HK-2 (cell line): Measurements from ENCODE around the gene ANKRD66.
"Not testable (repeated sequence)": the region's sequence is repeated elsewhere in the genome, so short reads cannot be mapped to it uniquely, and the experiment has no call there.

ENCODE experiments used
- DNase-seq: peaks from one replicate; pipeline ENCODE4 v3.0.0-alpha.2; 2018; ENCODE audit not compliant: unreplicated experiment

ANKRD66 gene

DNA sequence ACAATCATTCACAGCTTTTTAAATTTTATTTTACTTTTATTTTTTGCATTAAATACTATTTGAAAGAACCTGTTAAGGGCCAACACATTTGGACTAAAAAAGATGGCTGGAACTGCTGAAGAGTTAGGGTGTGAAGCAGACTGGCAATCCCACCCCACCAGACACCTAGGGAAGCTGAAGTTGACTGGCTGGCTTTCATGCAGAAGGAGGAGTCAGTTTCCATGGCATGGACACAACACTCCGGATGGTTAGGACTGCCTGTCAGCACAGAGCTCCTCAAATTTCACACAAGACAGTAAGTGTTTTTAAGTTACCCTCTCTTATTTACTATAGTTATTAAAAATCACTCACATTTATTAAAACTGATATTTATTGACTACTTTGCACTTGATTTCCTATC lies at the start of gene ANKRD66:
Gene ANKRD66, plus strand, starts transcription at position 238 of the 400 bp plus-strand sequence. CDS start 5,016 bp downstream, outside the sequence.
- no peak for DNase-seq

DNA sequence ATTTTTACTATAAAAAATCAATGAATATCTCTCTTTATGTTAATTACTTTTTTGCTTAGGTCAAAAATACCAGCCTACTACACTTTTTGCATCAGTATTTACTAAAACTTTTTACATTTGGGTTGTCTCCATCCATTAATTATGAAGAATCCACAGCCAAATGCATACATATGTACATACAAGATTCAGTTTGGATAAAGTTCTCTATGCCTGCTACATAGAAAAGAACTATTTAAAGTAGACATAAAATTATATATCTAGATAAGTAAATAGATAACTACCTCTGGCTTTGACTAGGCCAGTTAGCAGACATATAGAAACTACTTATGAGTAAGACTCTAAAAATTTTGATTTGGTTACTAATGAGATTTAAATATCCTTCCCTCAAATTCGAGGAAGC lies 46.8 kb upstream of the ANKRD66 start:
- no peak for DNase-seq

DNA sequence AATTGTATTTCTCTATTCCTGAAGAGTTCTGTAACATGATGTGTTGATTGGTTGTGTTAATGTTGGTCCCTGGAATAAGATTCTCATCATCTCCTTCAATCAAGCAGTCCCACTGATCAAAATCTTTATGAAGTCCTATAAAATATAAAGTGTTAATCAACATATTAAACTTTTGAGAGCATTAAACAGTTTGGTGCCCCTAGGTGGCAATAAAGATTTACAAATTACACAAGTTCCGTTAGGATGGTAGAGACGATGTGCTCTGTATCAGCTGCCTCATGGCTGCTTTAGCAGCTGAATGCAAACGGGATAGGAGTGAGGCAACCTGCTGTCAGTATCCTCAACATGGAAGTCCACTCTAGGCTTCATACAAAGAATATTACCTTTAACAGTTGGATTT lies 42.2 kb upstream of the ANKRD66 start:
- no peak for DNase-seq

DNA sequence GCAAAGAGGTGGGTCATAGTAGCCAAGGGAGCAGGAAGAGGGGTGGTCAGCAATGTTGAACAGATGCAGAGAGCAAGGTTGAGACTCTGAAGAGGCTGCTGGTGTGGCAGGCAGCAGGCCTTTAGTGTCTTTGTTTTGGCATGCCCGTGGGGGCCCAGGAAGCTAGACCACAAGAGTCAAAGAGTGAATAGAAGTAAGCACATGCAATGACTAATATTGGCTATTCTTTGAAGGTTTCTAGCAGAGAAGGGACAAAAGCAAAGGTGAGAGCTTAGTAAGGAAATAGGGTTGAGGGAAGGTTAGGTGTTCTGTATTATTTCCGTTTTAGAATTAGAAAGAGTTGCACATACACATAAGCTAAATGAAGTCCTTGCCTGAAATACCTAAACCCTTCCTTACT lies 40.3 kb upstream of the ANKRD66 start:
- DNase-seq: no peak

DNA sequence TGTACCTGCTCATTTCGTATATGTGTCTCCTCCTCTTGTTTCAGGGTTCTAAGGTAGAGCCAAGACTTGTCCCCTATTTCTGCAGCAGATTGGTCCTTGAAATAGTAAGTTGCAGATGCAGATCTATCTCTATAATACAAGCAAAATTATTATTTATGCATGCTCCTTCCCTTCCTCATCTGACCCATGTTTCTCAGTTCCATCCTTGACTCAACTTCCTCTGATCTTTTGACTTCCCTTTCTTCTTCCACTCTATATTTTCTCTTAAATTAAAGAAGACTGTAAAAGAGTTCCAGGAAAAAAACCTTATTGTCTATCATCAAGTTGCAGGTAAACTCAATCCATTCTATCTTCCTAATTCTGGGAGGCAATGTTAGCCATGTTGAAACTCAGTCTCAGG lies 35.2 kb upstream of the ANKRD66 start:
- no peak for DNase-seq

DNA sequence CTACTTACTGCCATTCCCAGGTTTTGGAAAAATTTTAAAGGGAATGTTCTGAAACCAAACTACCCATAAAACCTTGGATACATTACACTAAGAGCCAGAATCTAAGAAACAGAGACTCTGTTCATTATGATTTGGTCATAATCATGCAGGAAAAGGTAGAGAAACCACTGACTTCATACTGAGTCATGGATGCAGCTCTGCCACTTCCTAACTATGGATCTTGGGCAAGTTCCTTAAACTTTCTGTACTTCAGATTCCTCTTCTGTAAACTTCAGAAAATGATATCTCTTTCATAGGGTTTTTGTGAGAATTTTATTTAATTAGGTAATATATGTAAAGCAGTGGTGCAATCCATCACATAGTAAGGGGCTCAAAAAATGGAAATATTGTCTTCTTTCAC lies 31.6 kb upstream of the ANKRD66 start:
- DNase-seq: no peak

DNA sequence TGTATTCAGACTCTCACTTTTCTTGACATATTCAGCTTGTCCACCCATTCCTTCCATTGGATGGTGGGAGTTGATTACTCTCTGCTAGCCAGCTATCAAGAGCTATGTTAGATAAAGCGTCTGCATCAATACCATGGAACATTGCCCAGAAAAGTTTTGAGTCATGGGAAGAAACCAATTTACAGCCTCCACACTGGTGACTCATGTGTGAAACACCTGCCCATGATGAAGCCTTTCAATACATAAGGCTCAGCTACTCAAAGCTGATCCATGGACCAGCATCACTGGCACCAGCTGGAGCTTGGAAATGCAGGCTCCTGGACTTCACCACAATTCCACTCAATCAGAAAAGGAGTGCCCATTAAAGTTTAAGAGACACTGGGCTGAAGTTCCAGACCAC lies 27.6 kb upstream of the ANKRD66 start:
- no peak for DNase-seq

DNA sequence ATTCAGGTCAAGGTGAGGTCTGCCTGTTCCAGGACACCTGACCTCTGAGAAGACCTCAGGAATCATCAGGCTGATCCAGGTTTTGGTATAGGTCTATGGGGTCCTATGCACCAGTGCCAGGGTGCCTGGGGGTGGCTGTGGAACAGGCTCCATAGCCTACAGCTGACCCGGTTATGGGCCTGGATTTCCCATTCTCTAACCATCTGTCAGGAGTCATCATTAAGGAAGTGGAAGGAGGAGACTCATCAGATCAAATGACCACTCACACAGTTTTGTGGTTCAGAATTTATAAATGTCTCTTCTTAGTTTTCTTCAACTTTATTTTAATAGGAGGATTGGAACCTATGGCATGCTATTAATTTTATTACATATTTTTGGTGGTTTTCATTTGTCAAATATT lies 26.3 kb upstream of the ANKRD66 start:
- no peak for DNase-seq

DNA sequence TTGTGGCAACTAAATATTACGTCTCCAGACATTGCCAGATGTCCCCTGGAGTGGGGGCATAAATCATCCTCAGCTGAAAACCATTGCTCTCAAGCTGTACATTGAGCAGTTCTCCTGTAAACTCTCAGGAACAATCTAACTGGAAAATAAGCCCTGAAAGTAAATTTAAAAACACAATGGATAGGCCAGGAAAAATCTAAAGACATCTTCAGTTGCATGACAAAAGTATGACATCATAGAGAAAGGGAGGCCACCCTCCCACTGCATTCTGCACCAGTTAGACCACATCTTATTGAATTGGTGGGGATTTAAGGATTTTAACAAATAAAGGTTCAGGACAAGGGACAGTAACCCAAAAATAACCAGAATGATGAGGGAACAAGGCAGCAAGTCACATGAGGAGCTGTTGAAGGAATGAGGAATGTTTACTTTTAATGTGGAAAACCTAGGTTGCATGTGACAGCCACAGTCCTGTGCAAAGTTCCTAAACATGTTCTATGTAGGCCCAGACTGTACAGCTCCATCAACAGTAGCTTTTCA lies 16.9 kb upstream of the ANKRD66 start:
- DNase-seq: no peak

DNA sequence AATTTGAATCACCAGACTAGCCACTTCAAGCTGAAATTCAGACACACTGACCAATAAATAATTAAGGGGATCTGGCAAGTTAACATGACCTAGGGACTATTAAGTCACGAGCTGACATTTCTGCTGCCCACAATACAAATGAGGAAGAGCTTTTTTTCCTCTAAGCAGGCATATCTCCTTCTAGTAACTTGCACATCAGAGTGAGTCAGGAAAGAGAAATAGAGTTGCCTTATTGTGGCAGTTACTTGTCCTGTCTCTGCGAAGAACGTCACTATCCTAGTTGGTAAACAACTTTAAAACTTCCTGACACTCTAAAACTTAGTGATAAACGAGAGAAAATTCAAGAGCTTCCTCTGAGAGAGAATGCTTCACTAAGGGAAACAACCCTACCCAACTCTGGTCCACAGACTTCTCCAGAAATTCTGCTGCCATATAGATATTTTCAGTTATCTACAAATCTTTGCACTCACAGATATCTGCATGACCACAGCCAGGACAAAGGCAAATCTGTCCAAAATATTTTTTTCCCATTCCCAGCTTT lies 15.7 kb upstream of the ANKRD66 start:
- no peak for DNase-seq

DNA sequence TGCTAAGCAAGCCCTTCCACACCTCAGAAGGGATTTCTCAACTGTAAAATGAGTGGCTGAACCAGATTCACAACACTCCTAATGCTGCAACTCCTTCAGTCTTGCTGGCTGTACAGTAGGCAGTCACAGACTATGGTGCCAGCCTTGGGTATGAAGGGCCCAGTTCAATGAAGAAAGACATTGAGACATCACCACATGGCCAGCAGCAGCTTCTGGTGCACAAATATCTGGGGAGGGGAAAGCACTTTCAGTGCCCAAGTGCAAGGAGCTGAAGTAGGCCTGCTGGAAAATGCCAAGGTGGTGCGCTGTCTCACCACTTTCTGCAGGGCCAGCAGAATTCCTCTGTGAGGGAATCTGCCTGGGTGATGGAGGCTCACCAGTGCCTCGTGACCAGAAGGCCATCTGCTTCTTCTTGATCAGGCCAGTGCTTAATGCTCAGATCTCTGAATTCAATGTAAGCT lies 13.4 kb upstream of the ANKRD66 start:
- no peak for DNase-seq

DNA sequence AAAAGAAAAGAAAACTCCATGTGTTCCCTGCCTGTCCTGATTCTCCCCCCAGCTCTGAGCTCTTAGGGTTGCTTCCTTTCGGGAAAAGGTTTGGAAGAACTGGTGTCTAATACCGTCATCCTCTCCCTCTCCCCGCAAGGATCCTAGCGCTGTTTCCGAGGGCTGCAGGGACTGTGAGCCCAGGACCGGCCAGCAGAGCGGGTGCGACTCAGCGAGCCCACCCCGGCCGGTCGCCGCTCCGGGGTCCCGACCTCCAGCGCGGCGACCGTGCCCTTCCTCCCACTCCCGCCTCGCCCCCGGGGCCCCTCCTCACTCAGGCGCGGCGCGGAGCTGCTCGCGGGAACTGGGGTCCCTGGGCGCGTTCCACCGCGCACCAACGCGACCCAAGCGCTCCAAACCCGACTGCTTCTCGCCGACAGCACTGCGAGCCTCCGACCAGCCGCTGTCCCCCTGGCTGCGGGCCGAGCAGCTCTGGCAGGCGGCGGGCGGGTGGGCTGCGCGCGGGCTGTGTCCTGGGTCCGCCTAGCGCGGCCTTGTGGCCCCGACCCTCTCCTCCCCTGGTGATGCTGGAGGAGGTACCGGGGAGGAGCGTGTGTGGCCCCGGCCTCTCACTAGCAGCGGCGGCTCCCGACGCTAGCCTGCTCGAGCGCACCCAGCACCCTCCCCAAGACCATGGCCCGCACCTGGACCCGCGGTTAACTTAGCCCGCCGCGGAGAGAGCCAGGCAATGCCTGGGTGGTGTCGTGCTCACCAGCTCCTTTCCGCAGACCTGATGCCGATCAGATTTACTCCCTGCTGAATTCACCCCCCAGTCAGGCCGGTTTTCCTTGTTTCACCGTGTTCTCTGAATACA lies 11.6 kb upstream of the ANKRD66 start, which contains the start of gene PLA2G7:
Gene PLA2G7, minus strand, starts transcription at position 509 of the 853 bp plus-strand sequence. CDS start 12,484 bp downstream, outside the sequence.
- DNase-seq: no peak

DNA sequence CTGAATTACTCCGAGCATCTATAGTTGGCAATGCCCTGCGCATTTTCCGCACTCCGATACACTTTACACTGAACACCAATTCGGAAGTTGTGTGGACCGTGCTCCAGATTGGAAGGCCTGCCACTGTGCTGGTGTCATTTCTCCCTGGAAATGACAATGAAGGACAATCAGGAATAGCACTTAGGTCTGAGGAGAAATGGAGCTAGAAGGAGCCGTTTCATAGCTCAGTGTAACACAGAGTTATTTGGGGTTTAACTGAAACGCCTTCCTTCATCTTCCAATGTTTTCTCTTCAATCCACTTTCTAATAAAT lies 11.1 kb upstream of the ANKRD66 start:
- no peak for DNase-seq

DNA sequence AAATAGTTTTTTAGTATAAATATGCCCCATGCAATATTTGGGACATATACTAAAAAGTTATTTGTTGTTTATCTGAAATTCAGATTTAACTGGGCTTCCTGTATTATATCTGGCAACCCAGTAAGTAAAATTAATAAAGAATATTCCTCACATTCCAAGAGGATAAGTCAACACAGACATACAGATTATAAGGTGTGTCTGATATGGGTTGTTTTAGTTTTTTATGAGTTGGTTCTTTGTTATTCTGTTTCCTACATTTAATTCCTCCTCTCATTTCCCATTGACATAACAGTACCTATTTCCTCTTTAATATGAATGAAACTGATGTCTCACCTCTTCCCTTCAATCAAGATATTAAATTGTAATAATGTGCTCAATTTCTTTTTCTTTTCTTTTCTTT lies 9.8 kb upstream of the ANKRD66 start:
- DNase-seq: no peak

DNA sequence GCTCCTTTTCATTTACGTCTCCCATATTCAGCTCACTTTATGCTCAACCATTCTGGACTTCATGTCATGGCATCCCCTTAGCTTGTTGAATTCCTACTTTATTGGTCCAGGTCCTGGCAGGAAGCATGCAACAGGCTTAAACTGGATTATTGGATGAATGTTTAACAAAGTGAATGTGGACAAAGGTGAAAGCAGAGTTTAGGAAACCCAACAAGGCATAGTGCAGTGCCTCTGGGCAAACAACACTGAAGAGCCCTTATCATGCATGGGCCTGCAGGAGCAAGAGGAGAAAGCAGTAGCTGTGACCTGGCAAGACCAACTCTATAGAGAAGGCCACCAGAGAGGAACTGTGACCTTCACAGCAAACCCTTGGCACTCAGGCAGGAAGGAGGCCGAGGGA lies 5.3 kb upstream of the ANKRD66 start:
- DNase-seq: no peak

DNA sequence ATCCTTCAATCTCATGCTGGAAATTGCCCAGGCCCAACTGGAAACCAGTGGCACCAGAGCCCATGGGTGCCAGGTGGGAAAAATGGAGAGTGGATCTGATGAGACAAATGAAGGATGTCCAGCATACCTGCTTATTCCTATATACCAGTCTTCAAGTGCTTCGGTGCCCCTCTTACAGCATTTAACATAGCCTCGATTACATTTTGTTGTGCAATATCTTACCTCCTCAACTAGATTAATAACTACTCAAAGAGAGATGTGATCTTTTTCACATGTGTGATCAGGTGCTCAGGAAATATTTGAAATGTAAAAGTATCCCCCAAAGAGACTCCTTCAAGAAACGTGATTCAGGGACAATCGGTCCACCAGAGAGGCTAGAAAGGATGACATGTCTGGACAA lies 4.8 kb upstream of the ANKRD66 start:
- no peak for DNase-seq

DNA sequence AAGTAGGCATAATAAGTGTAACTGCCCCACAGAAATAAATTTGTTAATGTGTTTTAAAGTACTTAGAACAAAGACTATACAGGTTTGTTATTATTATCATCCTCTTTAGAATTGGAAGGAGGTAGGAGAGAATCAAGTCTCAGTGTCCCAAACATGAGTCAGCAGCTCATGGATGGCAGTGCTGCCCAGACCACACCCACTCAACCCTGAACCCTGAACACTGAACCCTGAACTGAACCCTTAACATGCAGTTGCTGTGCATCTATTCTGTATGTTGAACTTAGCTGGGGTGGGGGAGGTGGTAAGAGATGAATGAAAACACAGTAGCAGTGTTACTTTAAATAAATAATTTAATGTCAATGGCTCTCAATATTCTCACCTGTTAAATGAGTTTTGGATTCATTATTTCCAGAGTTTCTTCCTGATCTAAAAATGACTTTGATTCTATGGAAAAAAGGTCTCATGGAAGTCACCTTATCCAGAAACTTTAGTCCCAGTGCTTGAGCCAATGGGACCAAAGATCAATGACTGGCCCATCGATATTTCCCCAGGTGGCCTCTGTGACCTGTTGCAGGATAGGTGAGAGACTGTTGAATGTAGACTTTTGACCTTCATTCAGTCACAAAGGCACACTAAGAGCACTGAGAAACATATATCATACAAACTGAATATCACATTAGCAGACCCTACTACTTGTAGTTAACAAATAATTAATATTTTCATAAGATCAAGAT lies 3.1 kb upstream of the ANKRD66 start:
- DNase-seq: no peak

DNA sequence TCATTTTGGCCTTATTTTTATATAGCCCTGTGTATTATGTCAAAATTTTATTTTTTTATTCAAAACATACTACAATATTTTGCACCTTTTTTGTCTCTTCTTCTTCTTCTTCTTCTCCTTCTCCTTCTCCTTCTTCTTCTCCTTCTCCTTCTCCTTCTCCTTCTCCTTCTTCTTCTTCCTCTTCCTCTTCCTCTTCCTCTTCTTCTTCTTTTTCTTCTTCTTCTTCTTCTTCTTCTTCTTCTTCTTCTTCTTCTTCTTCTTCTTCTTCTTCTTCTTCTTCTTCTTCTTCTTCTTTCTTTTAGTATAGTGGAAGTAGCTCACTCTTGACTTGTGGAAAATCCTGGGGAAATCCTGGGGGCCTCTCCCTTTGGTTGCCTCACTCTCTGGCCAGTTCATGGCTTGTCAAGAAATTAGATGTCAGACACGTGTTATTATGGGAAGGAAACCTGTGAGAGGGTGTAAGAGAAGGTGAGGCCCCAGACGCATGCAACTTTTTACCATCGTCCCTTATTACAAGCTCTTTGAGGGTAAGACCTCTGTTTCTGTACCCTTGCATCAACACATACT lies 2.5 kb upstream of the ANKRD66 start:
- not testable (repeated sequence) for DNase-seq

DNA sequence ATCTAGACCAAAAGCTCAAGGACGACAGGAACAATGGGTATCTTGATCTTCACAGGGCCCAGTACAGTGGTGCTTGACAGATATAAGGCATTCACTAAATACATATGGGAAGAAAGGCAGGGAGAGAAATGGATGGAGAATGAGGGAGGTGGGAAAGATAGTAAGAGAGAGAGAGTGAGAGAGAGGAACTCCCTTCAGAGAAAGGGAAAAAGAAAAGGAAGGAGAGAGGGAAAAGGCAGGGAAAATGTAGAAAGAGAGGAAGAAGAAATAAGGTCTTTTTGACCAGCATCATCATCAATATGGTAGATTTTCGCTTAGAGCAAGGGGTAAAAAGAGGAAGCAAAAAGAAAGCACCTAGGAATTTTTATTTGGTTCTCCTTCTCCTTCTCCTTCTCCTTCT lies 760 bp upstream of the ANKRD66 start:
- no peak for DNase-seq

DNA sequence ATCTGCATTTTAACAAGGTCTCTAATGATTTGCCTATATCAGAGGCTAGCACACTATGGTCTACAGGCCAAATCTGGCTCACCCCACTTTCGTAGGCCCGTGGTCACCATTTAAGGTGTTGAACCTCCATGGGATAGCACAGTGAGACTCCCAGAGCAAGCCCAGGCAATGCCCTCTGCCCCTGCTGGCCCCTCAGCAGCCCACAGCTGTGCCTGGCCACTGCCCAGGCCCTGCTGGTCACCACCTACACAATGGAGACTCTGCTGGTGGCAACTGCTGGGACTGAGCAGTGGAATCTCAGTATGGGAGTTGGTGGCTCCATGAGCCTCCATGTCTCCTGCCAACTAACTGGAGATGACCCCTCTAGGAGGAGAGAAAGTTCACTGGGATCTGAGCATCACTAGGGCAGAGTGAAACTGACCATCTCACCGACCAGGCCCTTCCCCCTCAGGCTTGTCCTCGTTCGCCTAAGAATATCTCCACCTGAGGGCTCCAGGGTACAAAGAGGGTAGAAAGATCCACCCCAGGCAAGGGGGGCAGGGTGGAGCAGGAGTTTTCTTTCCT lies 2.3 kb downstream of the ANKRD66 start:
- no peak for DNase-seq

DNA sequence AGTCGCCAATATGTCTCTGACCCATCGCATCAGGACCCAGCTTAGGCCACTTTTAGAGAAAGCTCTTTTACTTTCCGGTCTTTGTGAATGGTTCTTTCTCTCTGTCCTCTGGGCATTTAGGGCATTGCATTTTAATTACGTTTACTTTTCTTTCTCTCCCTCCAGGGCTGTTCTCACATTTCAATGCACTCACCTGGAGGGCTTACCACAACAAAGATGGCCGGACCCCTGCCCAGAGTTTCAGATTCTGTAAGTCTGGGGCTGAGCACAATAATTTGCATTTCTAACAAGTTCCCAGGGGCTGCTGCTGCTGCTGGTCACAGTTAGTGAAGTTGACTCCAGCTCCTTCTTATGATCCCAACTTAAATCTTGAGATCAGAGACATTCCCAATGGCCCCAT lies 3.0 kb downstream of the ANKRD66 start:
- DNase-seq: no peak

DNA sequence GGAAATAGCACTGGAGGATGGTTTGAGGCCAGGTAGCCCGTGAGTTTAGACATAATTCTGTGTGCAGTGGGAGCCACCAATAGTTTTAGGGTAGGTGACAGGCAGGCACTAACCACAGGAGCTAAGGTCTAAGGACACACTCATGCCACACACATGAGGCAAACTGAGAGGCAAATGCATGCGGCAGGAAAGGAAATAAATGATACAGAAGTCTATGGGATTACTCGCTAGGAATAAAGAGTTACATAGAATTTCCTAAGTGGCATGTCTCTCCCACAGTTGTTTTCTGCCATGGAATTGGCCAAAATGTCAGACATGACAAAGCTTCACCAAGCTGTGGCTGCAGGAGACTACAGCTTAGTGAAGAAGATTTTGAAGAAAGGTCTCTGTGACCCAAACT lies 4.9 kb downstream of the ANKRD66 start:
- no peak for DNase-seq
